Loucy (cell line): ENCODE results near the gene SLC22A17.
A peak's percentile ranks its signal among the peaks of the same experiment; 100 is the strongest.

ENCODE experiments used
- H2AFZ ChIP-seq: fragments of 200-600 bp; sonication (generic); 2 replicates; pipeline ENCODE4 v1.6.0; 2016; ENCODE audit warnings: antibody characterized with exemption, mild to moderate bottlenecking, low read length, moderate library complexity
- H3F3A ChIP-seq: fragments of 200-600 bp; 2 replicates; pipeline ENCODE4 v1.6.0; 2016; ENCODE audit warnings: antibody characterized with exemption, low read depth, mild to moderate bottlenecking
- H3K27me3 ChIP-seq: fragments of 200-600 bp; sonication (generic); 2 replicates; pipeline ENCODE4 v1.6.1; 2014; ENCODE audit warnings: low read length, mild to moderate bottlenecking; ENCODE audit not compliant: insufficient read depth, poor library complexity, severe bottlenecking
- H3K36me3 ChIP-seq: fragments of 200-600 bp; sonication (generic); 2 replicates; pipeline ENCODE4 v1.6.1; 2016; ENCODE audit warnings: low read length; ENCODE audit not compliant: insufficient read depth
- H3K4me1 ChIP-seq: fragments of 200-600 bp; sonication (generic); 2 replicates; pipeline ENCODE4 v1.5.1; 2014; ENCODE audit warnings: low read length, mild to moderate bottlenecking; ENCODE audit not compliant: insufficient read depth, poor library complexity, severe bottlenecking
- H3K4me2 ChIP-seq: fragments of 200-600 bp; sonication (generic); 2 replicates; pipeline ENCODE4 v1.6.0; 2014; ENCODE audit warnings: antibody characterized with exemption, low read length, low read depth, mild to moderate bottlenecking; ENCODE audit not compliant: poor library complexity, severe bottlenecking
- H3K4me3 ChIP-seq: fragments of 200-600 bp; sonication (generic); 2 replicates; pipeline ENCODE4 v1.5.1; 2014; ENCODE audit warnings: low read length, mild to moderate bottlenecking, mixed read lengths; ENCODE audit not compliant: poor library complexity, severe bottlenecking
- H3K79me2 ChIP-seq: fragments of 200-600 bp; sonication (generic); 2 replicates; pipeline ENCODE4 v1.6.1; 2014; ENCODE audit warnings: low read length; ENCODE audit not compliant: insufficient read depth
- H3K9ac ChIP-seq: fragments of 200-600 bp; sonication (generic); 2 replicates; pipeline ENCODE4 v1.6.0; 2014; ENCODE audit warnings: mild to moderate bottlenecking, low read depth, low read length, moderate library complexity; ENCODE audit not compliant: poor library complexity, severe bottlenecking
- H3K9me2 ChIP-seq: fragments of 200-600 bp; sonication (generic); replicated peaks from 2 replicates; pipeline ENCODE4 v1.6.1; 2016; ENCODE audit warnings: low read depth, low read length, mixed read lengths
- H3K9me3 ChIP-seq: fragments of 200-600 bp; sonication (generic); 2 replicates; pipeline ENCODE4 v1.6.1; 2014; ENCODE audit warnings: mild to moderate bottlenecking, antibody characterized with exemption, low read length, low read depth; ENCODE audit not compliant: insufficient read depth
- H4K20me1 ChIP-seq: fragments of 200-600 bp; sonication (generic); 2 replicates; pipeline ENCODE4 v1.6.0; 2014; ENCODE audit warnings: antibody characterized with exemption, low read length, mild to moderate bottlenecking; ENCODE audit not compliant: insufficient read depth, poor library complexity, severe bottlenecking
- CTCF ChIP-seq: fragments of 200-600 bp; sonication (generic); conservative IDR thresholded peaks from 2 replicates; pipeline ENCODE4 v1.5.1; 2014; ENCODE audit warnings: mild to moderate bottlenecking, antibody characterized with exemption, low read length
- EZH2phosphoT487 ChIP-seq: fragments of 200-600 bp; IDR thresholded peaks from 2 replicates; pipeline ENCODE4 v1.6.1; 2018; ENCODE audit warnings: antibody characterized with exemption, mild to moderate bottlenecking, moderate library complexity, borderline replicate concordance

The SLC22A17 gene

GRCh38 chr14:23351681-23352505, 794 bp downstream of the SLC22A17 start:
- Histone ChIP-seq H3K4me3 (peak overlapping the region; percentile 73), H3K4me2 (peak overlapping the region; percentile 71), H3K27me3 (peaks cover 17% of the 10 kb centered on the region), H4K20me1 (no peaks in the 10 kb centered on the region), H3K9me3 (no peaks in the 10 kb centered on the region), H3K36me3 (no peaks in the 10 kb centered on the region), H2AFZ (peak overlapping the region; percentile 77; the same call in 1 of the 2 replicates), H3K79me2 (no peaks in the 10 kb centered on the region), H3K4me1 (no peaks in the 10 kb centered on the region), H3K9me2 (no peaks in the 10 kb centered on the region), H3F3A (no peaks in the 10 kb centered on the region), H3K9ac (peak overlapping the region; percentile 47)
- TF ChIP-seq CTCF (no peak), EZH2phosphoT487 (no peak)

- Histone ChIP-seq H3K4me3 (no peak overlapping the region), H3F3A (no peaks in the 10 kb centered on the region), H3K9me3 (no peaks in the 10 kb centered on the region), H3K4me2 (no peak overlapping the region), H3K79me2 (no peaks in the 10 kb centered on the region), H2AFZ (no peak overlapping the region), H3K9me2 (no peaks in the 10 kb centered on the region), H3K9ac (no peak overlapping the region), H3K4me1 (no peaks in the 10 kb centered on the region), H3K36me3 (no peaks in the 10 kb centered on the region), H3K27me3 (peaks cover 17% of the 10 kb centered on the region), H4K20me1 (no peaks in the 10 kb centered on the region)
- TF ChIP-seq EZH2phosphoT487 (no peak), CTCF (no peak)
These were observed 3.4 kb downstream of the SLC22A17 start for GRCh38 chr14:23349156-23349845.

GRCh38 chr14:23348297-23348655, 4.4 kb downstream of the SLC22A17 start:
- H3K27me3 ChIP-seq: peaks cover 17% of the 10 kb centered on the region

More at GRCh38 chr14:23348297-23348655, 4.4 kb downstream of the SLC22A17 start:
- H4K20me1 ChIP-seq: no peaks in the 10 kb centered on the region
- H3K9me3 ChIP-seq: no peaks in the 10 kb centered on the region
- TF ChIP-seq EZH2phosphoT487 (no peak), CTCF (no peak)
- no peaks in the 10 kb centered on the region for H3K36me3 ChIP-seq
- no peaks in the 10 kb centered on the region for H3K4me1 ChIP-seq
- H3K9me2 ChIP-seq: no peaks in the 10 kb centered on the region
- H2AFZ ChIP-seq: no peak overlapping the region
- no peaks in the 10 kb centered on the region for H3K79me2 ChIP-seq
- no peak overlapping the region for H3K9ac ChIP-seq
- H3K4me2 ChIP-seq: no peak overlapping the region
- H3F3A ChIP-seq: no peaks in the 10 kb centered on the region
- no peak overlapping the region for H3K4me3 ChIP-seq
